ENCODE results near the gene RUSC2.
"Not testable (repeated sequence)": the region's sequence is repeated elsewhere in the genome, so short reads cannot be mapped to it uniquely, and the experiment has no call there.

The RUSC2 gene

GRCh38 chr9:35526087-35526801 is 36.3 kb downstream of the RUSC2 start:
- no peak for DNase-seq

- DNase-seq: no peak
Measured at GRCh38 chr9:35529161-35529823, 39.4 kb downstream of the RUSC2 start.

DNA sequence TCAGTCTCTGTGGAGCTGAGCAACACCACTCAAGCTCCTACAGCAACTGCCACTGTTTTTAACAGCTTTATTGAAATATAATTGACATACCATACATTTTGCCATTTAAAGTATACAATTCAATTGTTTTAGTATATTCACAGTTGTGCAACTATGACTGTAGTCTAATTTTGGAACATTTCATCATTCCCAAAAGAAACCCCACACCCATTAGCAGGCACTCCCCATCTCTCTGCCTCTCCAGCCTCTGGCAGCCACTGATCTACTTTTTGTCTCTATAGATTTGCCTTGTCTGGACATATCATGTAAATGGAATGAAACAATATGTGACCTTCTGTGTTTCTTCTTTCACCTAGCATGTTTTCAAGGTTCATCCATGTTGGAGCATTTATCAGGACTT is 43.5 kb downstream of the RUSC2 start:
- no peak for DNase-seq

DNA sequence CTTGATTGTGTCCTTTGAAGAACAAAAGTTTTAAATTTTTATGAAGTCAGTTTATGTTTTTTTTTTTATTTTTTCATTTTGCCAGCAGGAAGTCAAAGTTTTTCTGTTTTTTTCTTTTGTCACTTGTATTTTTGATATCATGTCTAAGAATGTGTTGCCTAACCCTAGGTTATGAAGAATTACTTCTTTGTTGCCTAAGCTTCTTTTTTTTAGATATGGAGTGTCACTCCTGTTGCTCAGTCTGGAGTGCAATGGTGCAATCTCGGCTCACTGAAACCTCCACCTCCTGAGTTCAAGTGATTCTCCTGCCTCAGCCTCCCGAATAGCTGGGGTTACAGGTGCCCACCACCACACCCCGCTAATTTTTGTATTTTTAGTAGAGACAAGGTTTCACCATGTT is 45.0 kb downstream of the RUSC2 start:
- not testable (repeated sequence) for DNase-seq

DNA sequence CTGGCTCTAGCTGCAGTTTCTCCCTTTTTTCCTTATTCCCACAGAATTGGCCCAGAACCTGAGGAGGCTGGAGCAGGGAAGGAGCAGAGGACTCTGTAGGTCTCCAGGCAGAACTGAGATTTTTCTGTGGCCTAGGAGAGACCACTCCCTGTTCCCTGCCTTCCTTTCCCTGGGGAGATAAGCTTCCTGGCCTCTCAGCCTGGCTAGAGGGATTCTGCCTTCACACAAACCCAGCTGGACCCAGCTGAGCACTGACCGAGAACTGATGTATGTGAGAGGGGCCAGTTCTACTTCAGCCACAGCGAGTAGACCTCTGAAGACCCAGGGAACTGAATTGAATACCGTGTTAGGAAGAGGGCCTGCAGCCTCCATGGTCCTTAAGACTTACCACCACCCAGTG is 48.0 kb downstream of the RUSC2 start:
- no peak for DNase-seq

GRCh38 chr9:35538361-35539234 is 48.7 kb downstream of the RUSC2 start:
- no peak for DNase-seq
